Body of pancreas (tissue), 4 donors: Measurements from ENCODE around the gene HECW1.

Experiments used
- CTCF ChIP-seq, 7 experiments: fragments of 450-650 bp in 4 of 7; fragments of 200-600 bp in 3 of 7; sonication (generic) in 3 of 7; IDR thresholded peaks; one replicate each; pipeline ENCODE4 v1.5.1; 2016 to 2019; ENCODE audit warnings: antibody characterized with exemption in 7 of 7
- POLR2A ChIP-seq, 3 donors: fragments of 450-650 bp; IDR thresholded peaks; one replicate each; pipeline ENCODE4 v1.6.1; 2016; ENCODE audit warnings: antibody characterized with exemption in 3 of 3, mild to moderate bottlenecking in 2 of 3

GRCh38 chr7:43166686-43167085 is 54.2 kb downstream of the HECW1 start:
- TF ChIP-seq CTCF (IDR thresholded peaks at IDR 0.05) (no peak), POLR2A (IDR thresholded peaks at IDR 0.05) (no peak)
